GM23338 (cell line): ENCODE data around the gene RPL10A. TPM values are rescaled to one million over a fixed set of nuclear protein-coding genes. Genes with fewer than 3 reads are reported as not detected.

Source experiments
- ATAC-seq: fragments of 200-7000 bp; cut with Tn5 transposase; 3 replicates; pipeline ENCODE4 v1.9.1; 2020
- DNase-seq: peaks from one replicate; pipeline ENCODE4 v3.0.0-alpha.2; 2015; ENCODE audit warnings: low spot score
- H2AFZ ChIP-seq: fragments of 200-600 bp; sonication (generic); 2 replicates; pipeline ENCODE4 v1.8.0; 2016; ENCODE audit warnings: antibody characterized with exemption, mild to moderate bottlenecking, moderate library complexity
- H3F3A ChIP-seq: fragments of 200-600 bp; sonication (generic); replicated peaks from 2 replicates; pipeline ENCODE4 v1.8.0; 2017; ENCODE audit warnings: antibody characterized with exemption, mixed run types, low read depth
- H3K27ac ChIP-seq: fragments of 200-600 bp; sonication (generic); 2 replicates; pipeline ENCODE4 v1.6.1; 2016; ENCODE audit warnings: low read depth
- H3K27me3 ChIP-seq: fragments of 200-600 bp; sonication (generic); 2 replicates; pipeline ENCODE4 v1.8.0; 2016; ENCODE audit warnings: mild to moderate bottlenecking, mixed run types, moderate library complexity; ENCODE audit not compliant: insufficient read depth
- H3K36me3 ChIP-seq: fragments of 200-600 bp; sonication (generic); 2 replicates; pipeline ENCODE4 v1.8.0; 2016; ENCODE audit warnings: mild to moderate bottlenecking; ENCODE audit not compliant: insufficient read depth
- H3K4me1 ChIP-seq: fragments of 200-600 bp; sonication (generic); 2 replicates; pipeline ENCODE4 v1.8.0; 2016; ENCODE audit warnings: mild to moderate bottlenecking, moderate library complexity; ENCODE audit not compliant: insufficient read depth
- H3K4me2 ChIP-seq: fragments of 200-600 bp; sonication (generic); 2 replicates; pipeline ENCODE4 v1.7.1; 2017; ENCODE audit warnings: mixed run types
- H3K4me3 ChIP-seq: fragments of 200-600 bp; sonication (generic); 2 replicates; pipeline ENCODE4 v1.6.1; 2016; ENCODE audit warnings: mixed run types
- H3K79me2 ChIP-seq: fragments of 200-600 bp; sonication (generic); replicated peaks from 2 replicates; pipeline ENCODE4 v1.8.0; 2017; ENCODE audit warnings: mild to moderate bottlenecking; ENCODE audit not compliant: insufficient read depth
- H3K9me2 ChIP-seq: fragments of 200-600 bp; sonication (generic); 2 replicates; pipeline ENCODE4 v1.8.0; 2017; ENCODE audit not compliant: insufficient read depth
- H4K20me1 ChIP-seq: fragments of 200-600 bp; sonication (generic); replicated peaks from 2 replicates; pipeline ENCODE4 v1.8.0; 2017; ENCODE audit warnings: mild to moderate bottlenecking; ENCODE audit not compliant: insufficient read depth
- H3K27ac Mint-ChIP-seq: 2 replicates; pipeline ENCODE4 v1.8.0; 2020; ENCODE audit warnings: inconsistent platforms, mild to moderate bottlenecking, moderate library complexity, mixed read lengths
- H3K27me3 Mint-ChIP-seq: 3 replicates; pipeline ENCODE4 v1.8.0; 2022; ENCODE audit warnings: low read depth, mild to moderate bottlenecking, moderate library complexity, mixed read lengths, inconsistent platforms; ENCODE audit not compliant: insufficient read depth, poor library complexity
- H3K36me3 Mint-ChIP-seq: 3 replicates; pipeline ENCODE4 v1.8.0; 2021; ENCODE audit warnings: low read depth, mild to moderate bottlenecking, inconsistent platforms, moderate library complexity, mixed read lengths
- H3K4me1 Mint-ChIP-seq: 3 replicates; pipeline ENCODE4 v1.8.0; 2020; ENCODE audit warnings: mild to moderate bottlenecking, inconsistent platforms, mixed read lengths
- H3K4me3 Mint-ChIP-seq: 3 replicates; pipeline ENCODE4 v1.8.0; 2021; ENCODE audit warnings: moderate library complexity, mild to moderate bottlenecking, inconsistent platforms, mixed read lengths
- H3K9me3 Mint-ChIP-seq: 3 replicates; pipeline ENCODE4 v1.8.0; 2020; ENCODE audit warnings: moderate library complexity, mild to moderate bottlenecking, inconsistent platforms, mixed read lengths
- CREB1 ChIP-seq: fragments of 250-450 bp; sonication (Bioruptor Pico); IDR thresholded peaks from 2 replicates; pipeline ENCODE4 v1.5.0; 2020; ENCODE audit warnings: low read depth, mild to moderate bottlenecking, moderate library complexity
- ETS1 ChIP-seq: IDR thresholded peaks from 2 replicates; pipeline ENCODE4 v1.6.1; 2016; ENCODE audit warnings: antibody characterized with exemption
- EZH2 ChIP-seq: fragments of 200-600 bp; sonication (generic); IDR thresholded peaks from one replicate; pipeline ENCODE4 v1.8.0; 2017; ENCODE audit warnings: antibody characterized with exemption, mild to moderate bottlenecking, low read depth; ENCODE audit not compliant: unreplicated experiment
- JUNB ChIP-seq: IDR thresholded peaks from one replicate; pipeline ENCODE4 v1.6.1; 2016; ENCODE audit warnings: antibody characterized with exemption; ENCODE audit not compliant: unreplicated experiment
- NANOG ChIP-seq: IDR thresholded peaks from 2 replicates; pipeline ENCODE4 v1.6.1; 2016; ENCODE audit warnings: antibody characterized with exemption, borderline replicate concordance
- POLR2AphosphoS5 ChIP-seq: IDR thresholded peaks from 2 replicates; pipeline ENCODE4 v1.6.1; 2016; ENCODE audit warnings: antibody characterized with exemption, low read depth
- STAT1 ChIP-seq: IDR thresholded peaks from one replicate; pipeline ENCODE4 v1.6.1; 2016; ENCODE audit warnings: antibody characterized with exemption; ENCODE audit not compliant: unreplicated experiment
- ZNF331 ChIP-seq: fragments of 250-450 bp; sonication (Bioruptor Pico); IDR thresholded peaks from 2 replicates; pipeline ENCODE4 v1.5.0; 2020; ENCODE audit warnings: low read depth, mild to moderate bottlenecking, moderate library complexity
- ZNF462 ChIP-seq: fragments of 250-450 bp; sonication (Bioruptor Pico); IDR thresholded peaks from 2 replicates; pipeline ENCODE4 v1.5.0; 2020; ENCODE audit warnings: mild to moderate bottlenecking, moderate library complexity
- polyA plus RNA-seq: library from polyadenylated mRNA; unstranded; fragments of >200 nt; fragmentation: Nextera tagmentation; extraction: Ambion mirVana; gene quantifications from 2 replicates; pipeline ENCODE4 v1.2.1, GENCODE V29; 2016
- total RNA-seq: library from RNA; depleted of rRNA; stranded (reverse); fragments of >200 nt; shearing (Covaris generic); gene quantifications from 2 replicates; pipeline ENCODE4 v1.2.3, GENCODE V29; 2014

Gene RPL10A
- total and polyA plus RNA-seq, 2 experiments from 2014 or later, result 730 to 1,297 TPM

GRCh38 chr6:35508027-35508426, 39.8 kb downstream of the RPL10A start (continued):
- TF ChIP-seq ZNF462 (no peak), POLR2AphosphoS5 (no peak)

DNA sequence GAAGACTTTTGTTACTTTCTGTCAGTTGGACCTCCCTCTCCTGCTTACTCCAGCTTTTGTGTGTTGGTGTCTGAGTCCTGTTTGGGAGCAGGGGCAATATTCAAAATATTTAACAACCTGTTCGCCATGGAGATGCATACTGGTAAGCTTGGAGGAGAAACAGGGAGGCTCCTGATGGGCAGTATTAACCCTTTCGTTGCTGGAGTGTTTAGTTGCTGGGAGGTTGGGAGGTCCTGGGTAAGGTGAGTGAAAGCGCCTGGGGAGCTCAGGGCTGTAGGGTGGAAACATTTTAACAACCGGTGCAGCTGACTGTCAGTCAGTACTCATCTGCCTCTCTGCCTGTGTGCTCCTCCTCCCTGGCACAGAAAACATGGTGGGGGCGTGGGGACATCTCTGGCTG, 40.3 kb downstream of the RPL10A start:
- H3K4me1 ChIP-seq, result peaks cover 53% of the 10 kb centered on the region
- H3K27me3 ChIP-seq, result peaks cover 35% of the 10 kb centered on the region
- no peaks in the 10 kb centered on the region for H3K36me3 ChIP-seq
- no peaks in the 10 kb centered on the region for H3K79me2 ChIP-seq
- H3K27ac ChIP-seq, result no peak overlapping the region
- Mint-ChIP-seq H3K4me3 (no peak overlapping the region), H3K27ac (no peak overlapping the region), H3K27me3 (peaks cover 29% of the 10 kb centered on the region), H3K9me3 (no peaks in the 10 kb centered on the region), H3K4me1 (peaks cover 60% of the 10 kb centered on the region), H3K36me3 (no peaks in the 10 kb centered on the region)
- no peak overlapping the region for H3K4me3 ChIP-seq
- peak; percentile 39 for DNase-seq
- ATAC-seq, result no peak
- no peaks in the 10 kb centered on the region for H4K20me1 ChIP-seq
- H3F3A ChIP-seq, result peaks cover 16% of the 10 kb centered on the region; the same call in 1 of the 2 replicates
- H3K9me2 ChIP-seq, result no peaks in the 10 kb centered on the region
- no peak overlapping the region for H3K4me2 ChIP-seq
- H2AFZ ChIP-seq, result no peak overlapping the region
- no peak for TF ChIP-seq ETS1
- no peak for TF ChIP-seq ZNF462
- TF ChIP-seq POLR2AphosphoS5, result no peak
- TF ChIP-seq JUNB, result no peak
- no peak for TF ChIP-seq STAT1
- TF ChIP-seq EZH2, result no peak
- no peak for TF ChIP-seq NANOG
- no peak for TF ChIP-seq CREB1
- TF ChIP-seq ZNF331, result no peak
